Fibroblast of mammary gland (primary cell): Measurements from ENCODE around the gene TMEM59.
A peak's percentile ranks its signal among the peaks of the same experiment; 100 is the strongest.

ENCODE experiments used
- DNase-seq: peaks from one replicate; pipeline ENCODE4 v3.0.0-alpha.2; 2010; ENCODE audit warnings: low read depth
- H3K4me3 ChIP-seq: 2 replicates; pipeline ENCODE4 v1.5.1; 2011; ENCODE audit warnings: low read depth, mild to moderate bottlenecking, low read length, moderate library complexity; ENCODE audit not compliant: control insufficient read depth
- CTCF ChIP-seq: conservative IDR thresholded peaks from 2 replicates; pipeline ENCODE4 v1.5.1; 2011; ENCODE audit warnings: low read depth, low read length, inconsistent platforms; ENCODE audit not compliant: control insufficient read depth, insufficient read depth

Gene TMEM59

GRCh38 chr1:53982763-53983104 is 70.3 kb downstream of the TMEM59 start:
- peak overlapping the region; percentile 45 for H3K4me3 ChIP-seq
- DNase-seq: no peak
- no peak for TF ChIP-seq CTCF

DNA sequence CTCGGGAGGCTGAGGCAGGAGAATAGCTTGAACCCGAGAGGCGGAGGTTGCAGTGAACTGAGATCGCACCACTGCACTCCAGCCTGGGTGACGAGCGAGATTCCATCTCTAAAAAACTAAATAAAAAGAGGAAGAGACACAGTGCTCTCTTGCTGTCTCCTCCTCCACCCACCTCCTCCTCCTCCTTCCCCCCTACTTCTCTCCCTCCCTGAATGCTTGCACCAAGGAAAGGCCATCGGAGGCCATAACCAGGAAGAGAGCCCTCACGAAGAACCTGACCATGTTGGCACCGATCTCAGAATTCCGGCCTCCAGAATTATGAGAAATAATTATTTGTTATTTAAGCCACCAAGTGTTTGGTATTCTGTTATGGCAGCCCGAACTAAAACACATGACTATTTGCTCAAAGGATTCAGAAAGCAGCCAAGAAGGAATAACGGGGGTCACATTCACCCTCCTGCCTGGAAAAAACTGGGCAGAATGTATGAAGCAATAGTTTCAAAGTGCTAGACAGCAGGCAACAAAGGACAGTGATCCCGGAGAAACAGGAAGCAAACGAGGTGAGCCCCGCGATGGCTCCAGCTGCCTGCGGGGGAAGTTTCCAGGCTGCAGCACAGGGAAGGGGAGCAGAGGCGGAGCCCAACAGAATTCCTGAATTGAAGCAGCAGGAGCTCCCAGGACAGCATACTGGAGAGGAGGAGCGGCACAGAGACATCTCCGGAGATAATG is 70.8 kb downstream of the TMEM59 start:
- DNase-seq: peak; percentile 50
- no peak for TF ChIP-seq CTCF
- peak overlapping the region; percentile 45 for H3K4me3 ChIP-seq

GRCh38 chr1:53981220-53981619 is 71.8 kb downstream of the TMEM59 start:
- H3K4me3 ChIP-seq: no peak overlapping the region
- no peak for TF ChIP-seq CTCF
- no peak for DNase-seq

DNA sequence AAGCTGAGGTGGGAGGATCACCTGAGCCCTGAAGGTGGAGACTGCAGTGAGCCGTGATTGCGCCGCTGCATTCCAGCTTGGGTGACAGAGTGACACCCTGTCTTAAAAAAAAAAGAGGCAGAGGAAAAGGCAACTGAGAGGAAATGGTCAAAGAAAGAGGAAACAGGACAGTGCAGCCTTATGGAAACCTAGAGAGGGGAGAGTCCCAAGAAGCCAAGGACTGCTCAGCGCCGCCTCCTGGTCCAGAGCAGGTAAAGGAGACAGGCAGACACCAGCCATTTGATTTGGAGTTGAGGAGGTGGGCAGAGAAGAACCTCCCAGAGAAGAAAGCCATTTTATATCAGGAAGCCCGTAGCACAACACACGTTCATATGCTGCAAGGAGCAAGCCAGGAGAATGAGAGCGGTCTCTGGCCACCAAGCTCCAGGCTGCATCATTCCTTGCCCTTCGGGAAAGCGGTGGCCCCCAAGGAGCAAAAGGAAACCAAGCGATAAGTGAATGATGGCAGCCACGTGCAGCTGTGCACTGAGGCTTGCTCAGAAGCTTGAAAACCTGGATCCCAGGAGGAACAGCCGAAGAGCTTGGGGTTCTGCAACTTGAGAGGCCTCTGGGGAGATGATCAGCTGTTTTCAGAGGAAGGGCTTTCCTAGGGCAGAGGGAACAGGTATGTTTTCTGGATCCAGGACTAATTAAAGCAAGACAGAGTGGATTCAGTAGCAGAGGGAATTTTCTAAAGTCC is 73.1 kb downstream of the TMEM59 start:
- no peak for DNase-seq
- TF ChIP-seq CTCF: no peak
- no peak overlapping the region for H3K4me3 ChIP-seq
